A673 (cell line): Measurements from ENCODE around the gene PRKAG2.

Source experiments
- CTCF ChIP-seq: fragments of 300-800, 200-600 bp; sonication (generic); conservative IDR thresholded peaks from 2 replicates; pipeline ENCODE4 v1.5.1; 2017; ENCODE audit warnings: low read depth, mild to moderate bottlenecking, antibody characterized with exemption, low read length, moderate library complexity, mixed read lengths
- EZH2 ChIP-seq: fragments of 200-600 bp; sonication (generic); IDR thresholded peaks from 2 replicates; pipeline ENCODE4 v1.6.1; 2017; ENCODE audit warnings: borderline replicate concordance, low read depth, mild to moderate bottlenecking, mixed read lengths, antibody characterized with exemption, low read length; ENCODE audit not compliant: poor library complexity, severe bottlenecking

- TF ChIP-seq CTCF (no peak), EZH2 (no peak)
These were observed 235.3 kb downstream of the PRKAG2 start for GRCh38 chr7:151641587-151641986.
